ENCODE data around the gene CABP5. TPM values are rescaled to one million over a fixed set of nuclear protein-coding genes. Genes with fewer than 3 reads are reported as not detected.
A peak's percentile ranks its signal among the peaks of the same experiment; 100 is the strongest.

Gene CABP5
- total RNA-seq, 1 experiment from 2014 or later, result not detected

GRCh38 chr19:48010932-48011758 lies 32.7 kb downstream of the CABP5 start:
- H3K9me2 ChIP-seq (ENCODE audit: insufficient read depth), result no peaks in the 10 kb centered on the region
- ATAC-seq (no peak), DNase-seq (ENCODE audit: low read depth, low spot score) (no peak)
- ChIA-PET RAD21 (ENCODE audit: low non-redundant PET in 1 of 2, low total read pairs in 2 of 2, uncharacterized antibody in 2 of 2, unreplicated experiment in 2 of 2) (no interaction called here), CTCF (interaction anchor here (1.0 kb wide), 1 partner anchor 16 kb away, joined by 3 read pairs; no protein-coding TSS in a partner anchor), POLR2A (no interaction called here)
- H2AFZ ChIP-seq (ENCODE audit: low read depth, low read length, poor library complexity, severe bottlenecking), result no peak overlapping the region
- H3K36me3 ChIP-seq (ENCODE audit: control insufficient read depth in 1 of 2, insufficient read depth in 2 of 2, low read length in 2 of 2), result no peaks in the 10 kb centered on the region
- H3K4me1 ChIP-seq (ENCODE audit: control insufficient read depth in 1 of 2, insufficient read depth in 2 of 2, low read length in 2 of 2), result peaks cover 0 to 5% of the 10 kb centered on the region in 2 experiments; a peak in 1 of 4 replicates
- no peak overlapping the region for H3K27ac ChIP-seq (ENCODE audit: low read depth, low read length)
- TF ChIP-seq ATF3 (IDR thresholded peaks at IDR 0.05) (no peak), TCF7L2 (IDR thresholded peaks at IDR 0.05; ENCODE audit: borderline replicate concordance, extremely low read depth, insufficient read depth, insufficient read length) (no peak), CEBPB (IDR thresholded peaks at IDR 0.05; ENCODE audit: low read depth) (no peak), JUND (IDR thresholded peaks at IDR 0.05) (no peak)
- H3K4me2 ChIP-seq (ENCODE audit: low read length), result no peak overlapping the region
- no peaks in the 10 kb centered on the region for H4K20me1 ChIP-seq (ENCODE audit: insufficient read depth)
- intact Hi-C loops (cut with micrococcal nuclease), result no loop called here
- H3K9ac ChIP-seq (ENCODE audit: low read length), result no peak overlapping the region
- H3K4me3 ChIP-seq (replicated peaks in 1 of 2; ENCODE audit: low read depth in 1 of 2, low read length in 2 of 2), result no peak overlapping the region
- BruUV-seq (replicated peaks), result no TSS peak
- H3K27me3 ChIP-seq (ENCODE audit: insufficient read depth, low read length), result peaks cover 7% of the 10 kb centered on the region; the same call in 1 of the 2 replicates
- no peaks in the 10 kb centered on the region for H3K79me2 ChIP-seq (ENCODE audit: insufficient read depth, low read length)
- no peaks in the 10 kb centered on the region; a peak in 1 of 4 replicates for H3K9me3 ChIP-seq (ENCODE audit: control insufficient read depth in 1 of 2, insufficient read depth in 1 of 2, low read depth in 1 of 2, low read length in 2 of 2)

- H3K9me3 ChIP-seq (ENCODE audit: control insufficient read depth in 1 of 2, insufficient read depth in 1 of 2, low read depth in 1 of 2, low read length in 2 of 2), result no peaks in the 10 kb centered on the region; a peak in 1 of 4 replicates
- peak in 2 of 3 experiments; percentile 50 to 60; a peak in 4 of 6 replicates for TF ChIP-seq CTCF (IDR thresholded peaks at IDR 0.05 in 2 of 3, conservative IDR thresholded peaks at IDR 0.05 in 1 of 3; ENCODE audit: borderline replicate concordance in 1 of 3, insufficient read depth in 1 of 3, low read depth in 2 of 3, low read length in 2 of 3)
- TF ChIP-seq SRF (IDR thresholded peaks at IDR 0.05; ENCODE audit: low read depth), result no peak
- H3K27ac ChIP-seq (ENCODE audit: low read depth, low read length), result no peak overlapping the region
- no peak overlapping the region for H3K9ac ChIP-seq (ENCODE audit: low read length)
- ATAC-seq (peak; percentile 52), DNase-seq (ENCODE audit: low read depth, low spot score) (peak; percentile 32)
- no peaks in the 10 kb centered on the region for H3K27me3 ChIP-seq (ENCODE audit: insufficient read depth, low read length)
- peak overlapping the region; percentile 26; the same call in 1 of the 2 replicates for H3K4me2 ChIP-seq (ENCODE audit: low read length)
- CTCF ChIA-PET, result no interaction called here
- RAD21 ChIA-PET (ENCODE audit: low non-redundant PET in 1 of 2, low total read pairs in 2 of 2, uncharacterized antibody in 2 of 2, unreplicated experiment in 2 of 2), result no interaction called here
- H2AFZ ChIP-seq (ENCODE audit: low read depth, low read length, poor library complexity, severe bottlenecking), result peak overlapping the region; percentile 92
- POLR2A ChIA-PET, result no interaction called here
- H3K36me3 ChIP-seq (ENCODE audit: control insufficient read depth in 1 of 2, insufficient read depth in 2 of 2, low read length in 2 of 2), result no peaks in the 10 kb centered on the region
- no TSS peak for BruUV-seq (replicated peaks)
- H3K79me2 ChIP-seq (ENCODE audit: insufficient read depth, low read length), result no peaks in the 10 kb centered on the region
- peaks cover 0 to 5% of the 10 kb centered on the region in 2 experiments; a peak in 1 of 4 replicates for H3K4me1 ChIP-seq (ENCODE audit: control insufficient read depth in 1 of 2, insufficient read depth in 2 of 2, low read length in 2 of 2)
- intact Hi-C loops (cut with micrococcal nuclease), result no loop called here
- H3K4me3 ChIP-seq (replicated peaks in 1 of 2; ENCODE audit: low read depth in 1 of 2, low read length in 2 of 2), result no peak overlapping the region
- no peaks in the 10 kb centered on the region for H4K20me1 ChIP-seq (ENCODE audit: insufficient read depth)
- no peaks in the 10 kb centered on the region for H3K9me2 ChIP-seq (ENCODE audit: insufficient read depth)
Observed at GRCh38 chr19:48006762-48007161, 37.1 kb downstream of the CABP5 start.
